DMS114 treated with DMSO at 0.1 percent for 48 hours (cell line): ENCODE data around the gene AURKB.
A peak's percentile ranks its signal among the peaks of the same experiment; 100 is the strongest.

Experiments
- DNase-seq: peaks from one replicate; lab custom pipeline; 2025; ENCODE audit not compliant: unreplicated experiment; lab: John Stamatoyannopoulos, UW

The AURKB gene

GRCh38 chr17:8162997-8163977 lies 47.1 kb downstream of the AURKB start:
- no peak for DNase-seq

GRCh38 chr17:8162233-8162996 lies 48.0 kb downstream of the AURKB start, which contains the start of gene VAMP2:
Gene VAMP2 (minus strand): TSS chr17:8162948. CDS start chr17:8162879, 69 bp downstream.
- DNase-seq = no peak

- no peak for DNase-seq
Observed at GRCh38 chr17:8161289-8162232, 48.8 kb downstream of the AURKB start.

GRCh38 chr17:8160741-8161221 lies 49.6 kb downstream of the AURKB start:
- DNase-seq = no peak

GRCh38 chr17:8160224-8160577 lies 50.2 kb downstream of the AURKB start:
- DNase-seq = no peak

- no peak for DNase-seq
Observed at GRCh38 chr17:8159459-8160223, 50.7 kb downstream of the AURKB start.

GRCh38 chr17:8159032-8159400 lies 51.4 kb downstream of the AURKB start:
- no peak for DNase-seq

GRCh38 chr17:8158267-8159031 lies 51.9 kb downstream of the AURKB start:
- DNase-seq = peak; percentile 71

- peak; percentile 98 for DNase-seq
Observed at GRCh38 chr17:8156246-8156992, 54.0 kb downstream of the AURKB start.

- DNase-seq = no peak
Observed at GRCh38 chr17:8155996-8156245, 54.5 kb downstream of the AURKB start.

GRCh38 chr17:8155231-8155995 lies 55.0 kb downstream of the AURKB start:
- DNase-seq = no peak
